IMR-90 (cell line): ENCODE measurements around the gene SPHK1.

Experiments
- CHD1 ChIP-seq: IDR thresholded peaks from 2 replicates; pipeline ENCODE4 v1.6.1; 2012; ENCODE audit warnings: low read depth, low read length, improper control_type of control experiment
- MAFK ChIP-seq: IDR thresholded peaks from 2 replicates; pipeline ENCODE4 v1.6.1; 2012; ENCODE audit warnings: low read depth, low read length, improper control_type of control experiment
- MXI1 ChIP-seq: IDR thresholded peaks from 2 replicates; pipeline ENCODE4 v1.6.1; 2012; ENCODE audit warnings: low read depth, mild to moderate bottlenecking, low read length, moderate library complexity, borderline replicate concordance
- POLR2A ChIP-seq: IDR thresholded peaks from 2 replicates; pipeline ENCODE4 v1.6.1; 2012; ENCODE audit warnings: mild to moderate bottlenecking, low read depth, low read length
- TF ChIP-seq, protein P1 (sequence below): conservative IDR thresholded peaks from 2 replicates; pipeline ENCODE4 v1.5.1; 2012; ENCODE audit warnings: mild to moderate bottlenecking, low read depth, low read length, improper control_type of control experiment
- TF ChIP-seq, protein P2 (sequence below): fragments of 150-350 bp; IDR thresholded peaks from 2 replicates; pipeline ENCODE4 v1.6.1; 2017; ENCODE audit warnings: mild to moderate bottlenecking, antibody characterized with exemption, low read length, low read depth

DNA sequence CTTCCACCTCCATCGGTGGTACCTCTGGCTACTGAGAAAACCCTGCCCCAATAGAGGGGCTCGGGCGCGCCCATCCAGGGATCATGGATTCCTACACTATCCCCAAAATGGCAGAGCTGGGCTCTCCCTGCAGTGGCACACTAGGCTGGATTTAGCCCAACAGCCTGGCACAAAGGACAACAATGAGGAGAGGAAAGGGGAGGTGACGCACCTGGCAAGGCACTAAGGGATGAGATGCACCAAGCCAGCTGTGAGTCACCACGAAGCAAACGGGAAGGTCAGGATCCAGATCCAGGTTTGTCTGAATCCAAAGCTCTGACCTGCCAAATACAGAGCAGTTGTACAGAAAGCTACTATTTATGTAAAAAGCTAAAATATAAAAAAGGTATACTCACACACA is 50.5 kb downstream of the SPHK1 start:
- no peak for TF ChIP-seq POLR2A
- TF ChIP-seq, protein P1, sequence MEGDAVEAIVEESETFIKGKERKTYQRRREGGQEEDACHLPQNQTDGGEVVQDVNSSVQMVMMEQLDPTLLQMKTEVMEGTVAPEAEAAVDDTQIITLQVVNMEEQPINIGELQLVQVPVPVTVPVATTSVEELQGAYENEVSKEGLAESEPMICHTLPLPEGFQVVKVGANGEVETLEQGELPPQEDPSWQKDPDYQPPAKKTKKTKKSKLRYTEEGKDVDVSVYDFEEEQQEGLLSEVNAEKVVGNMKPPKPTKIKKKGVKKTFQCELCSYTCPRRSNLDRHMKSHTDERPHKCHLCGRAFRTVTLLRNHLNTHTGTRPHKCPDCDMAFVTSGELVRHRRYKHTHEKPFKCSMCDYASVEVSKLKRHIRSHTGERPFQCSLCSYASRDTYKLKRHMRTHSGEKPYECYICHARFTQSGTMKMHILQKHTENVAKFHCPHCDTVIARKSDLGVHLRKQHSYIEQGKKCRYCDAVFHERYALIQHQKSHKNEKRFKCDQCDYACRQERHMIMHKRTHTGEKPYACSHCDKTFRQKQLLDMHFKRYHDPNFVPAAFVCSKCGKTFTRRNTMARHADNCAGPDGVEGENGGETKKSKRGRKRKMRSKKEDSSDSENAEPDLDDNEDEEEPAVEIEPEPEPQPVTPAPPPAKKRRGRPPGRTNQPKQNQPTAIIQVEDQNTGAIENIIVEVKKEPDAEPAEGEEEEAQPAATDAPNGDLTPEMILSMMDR = no peak
- TF ChIP-seq MAFK = no peak
- no peak for TF ChIP-seq MXI1
- TF ChIP-seq, protein P2, sequence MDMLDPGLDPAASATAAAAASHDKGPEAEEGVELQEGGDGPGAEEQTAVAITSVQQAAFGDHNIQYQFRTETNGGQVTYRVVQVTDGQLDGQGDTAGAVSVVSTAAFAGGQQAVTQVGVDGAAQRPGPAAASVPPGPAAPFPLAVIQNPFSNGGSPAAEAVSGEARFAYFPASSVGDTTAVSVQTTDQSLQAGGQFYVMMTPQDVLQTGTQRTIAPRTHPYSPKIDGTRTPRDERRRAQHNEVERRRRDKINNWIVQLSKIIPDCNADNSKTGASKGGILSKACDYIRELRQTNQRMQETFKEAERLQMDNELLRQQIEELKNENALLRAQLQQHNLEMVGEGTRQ = no peak
- no peak for TF ChIP-seq CHD1
